OCI-LY7 (cell line): Measurements from ENCODE around the gene CBX2. TPM values are rescaled to one million over a fixed set of nuclear protein-coding genes. Genes with fewer than 3 reads are reported as not detected.

Source experiments
- BruUV-seq: library from RNA; stranded (reverse); fragments of 400-500 nt; replicated peaks from 2 replicates; lab custom pipeline; 2021; lab: Mats Ljungman, UMichigan
- CTCF ChIA-PET: fragments of 300-600 bp; sonication (Branson Sonifier 250); formaldehyde crosslinking; loops from one replicate; lab custom pipeline; 2022; ENCODE audit warnings: antibody characterized with exemption; ENCODE audit not compliant: unreplicated experiment; lab: Charles Lee
- POLR2A ChIA-PET: fragments of 300-600 bp; sonication (Branson Sonifier 250); formaldehyde crosslinking; loops from one replicate; lab custom pipeline; 2022; ENCODE audit warnings: antibody characterized with exemption; lab: Charles Lee
- DNase-seq: peaks from one replicate; pipeline ENCODE4 v3.0.0-alpha.2; 2015; ENCODE audit warnings: low spot score
- H2AFZ ChIP-seq: fragments of 200-600 bp; sonication (generic), shearing (Covaris generic); 2 replicates; pipeline ENCODE4 v1.6.1; 2014; ENCODE audit warnings: mild to moderate bottlenecking, antibody characterized with exemption, low read length, moderate library complexity
- H3K27ac ChIP-seq: fragments of 200-600 bp; sonication (generic); 2 replicates; pipeline ENCODE4 v1.5.1; 2014; ENCODE audit warnings: mixed run types, low read depth, mild to moderate bottlenecking, moderate library complexity, low read length, inconsistent platforms; ENCODE audit not compliant: poor library complexity, severe bottlenecking
- H3K36me3 ChIP-seq: fragments of 200-600 bp; sonication (generic); 2 replicates; pipeline ENCODE4 v1.6.1; 2014; ENCODE audit warnings: mild to moderate bottlenecking, antibody characterized with exemption, low read length, moderate library complexity, mixed read lengths; ENCODE audit not compliant: insufficient read depth
- H3K4me1 ChIP-seq: fragments of 200-600 bp; sonication (generic); 2 replicates; pipeline ENCODE4 v1.5.1; 2014; ENCODE audit warnings: mild to moderate bottlenecking, low read length; ENCODE audit not compliant: insufficient read depth, poor library complexity, severe bottlenecking
- H3K4me2 ChIP-seq: fragments of 200-600 bp; sonication (generic); 2 replicates; pipeline ENCODE4 v1.6.1; 2014; ENCODE audit warnings: mild to moderate bottlenecking, low read length
- H3K4me3 ChIP-seq: fragments of 200-600 bp; sonication (generic); 2 replicates; pipeline ENCODE4 v1.5.1; 2014; ENCODE audit warnings: mild to moderate bottlenecking, low read depth, low read length; ENCODE audit not compliant: poor library complexity, severe bottlenecking
- H3K79me2 ChIP-seq: fragments of 200-600 bp; sonication (generic); 2 replicates; pipeline ENCODE4 v1.6.1; 2016; ENCODE audit warnings: low read depth, mild to moderate bottlenecking, low read length, moderate library complexity, mixed read lengths; ENCODE audit not compliant: insufficient read depth
- H3K9me2 ChIP-seq: fragments of 200-600 bp; sonication (generic); 2 replicates; pipeline ENCODE4 v1.6.1; 2016; ENCODE audit warnings: mild to moderate bottlenecking, low read length, mixed read lengths; ENCODE audit not compliant: insufficient read depth
- H3K9me3 ChIP-seq: fragments of 200-600 bp; sonication (generic); 2 replicates; pipeline ENCODE4 v1.6.1; 2014; ENCODE audit warnings: mild to moderate bottlenecking, mixed run types, low read length, mixed read lengths
- H4K20me1 ChIP-seq: fragments of 200-600 bp; sonication (generic); 2 replicates; pipeline ENCODE4 v1.6.1; 2014; ENCODE audit warnings: mild to moderate bottlenecking, antibody characterized with exemption, low read length, moderate library complexity, mixed read lengths; ENCODE audit not compliant: insufficient read depth
- CTCF ChIP-seq: fragments of 200-600 bp; sonication (generic); conservative IDR thresholded peaks from 2 replicates; pipeline ENCODE4 v1.5.1; 2014; ENCODE audit warnings: mild to moderate bottlenecking, antibody characterized with exemption, low read length, moderate library complexity, mixed read lengths
- EZH2phosphoT487 ChIP-seq: fragments of 200-600 bp; sonication (generic); IDR thresholded peaks from 2 replicates; pipeline ENCODE4 v1.6.1; 2018; ENCODE audit warnings: low read depth, borderline replicate concordance, mild to moderate bottlenecking, mixed run types, antibody characterized with exemption, low read length, moderate library complexity, mixed read lengths
- intact Hi-C: fragments of 100-400 bp; cut with micrococcal nuclease; formaldehyde crosslinking; loops from one replicate; pipeline ENCODE4 v1.10.0; 2022; ENCODE audit not compliant: unreplicated experiment
- total RNA-seq, 2 experiments: library from RNA; depleted of rRNA in 1 of 2; stranded (reverse); fragments of >200 nt in 1 of 2; shearing (Covaris generic) in 1 of 2; gene quantifications; 2 replicates each; pipeline ENCODE4 v1.2.3, GENCODE V29; 2014 to 2022

Gene CBX2
- total RNA-seq, 2 experiments from 2014 or later = 27.9 to 29.9 TPM

GRCh38 chr17:79833110-79833450 is 55.1 kb downstream of the CBX2 start:
- intact Hi-C loops = no loop called here
- TF ChIP-seq CTCF = no peak
- no peak for TF ChIP-seq EZH2phosphoT487
- no peak overlapping the region for H3K4me2 ChIP-seq
- DNase-seq = no peak
- no TSS peak for BruUV-seq
- CTCF ChIA-PET = no interaction called here
- H4K20me1 ChIP-seq = peaks cover 9% of the 10 kb centered on the region; the same call in 1 of the 2 replicates
- no peaks in the 10 kb centered on the region for H3K9me3 ChIP-seq
- H3K36me3 ChIP-seq = peaks cover 54% of the 10 kb centered on the region
- H2AFZ ChIP-seq = no peak overlapping the region
- H3K4me1 ChIP-seq = peaks cover 35% of the 10 kb centered on the region
- no peak overlapping the region for H3K4me3 ChIP-seq
- POLR2A ChIA-PET = no interaction called here
- H3K79me2 ChIP-seq = peaks cover 33% of the 10 kb centered on the region
- no peak overlapping the region for H3K27ac ChIP-seq
- no peaks in the 10 kb centered on the region for H3K9me2 ChIP-seq

GRCh38 chr17:79833744-79834564 is 56.0 kb downstream of the CBX2 start:
- Histone ChIP-seq H3K9me2 (no peaks in the 10 kb centered on the region), H3K36me3 (peaks cover 59% of the 10 kb centered on the region), H3K79me2 (peaks cover 37% of the 10 kb centered on the region), H4K20me1 (peaks cover 13% of the 10 kb centered on the region; the same call in 1 of the 2 replicates), H3K4me2 (no peak overlapping the region), H3K4me1 (peaks cover 33% of the 10 kb centered on the region), H3K4me3 (no peak overlapping the region), H2AFZ (no peak overlapping the region), H3K27ac (no peak overlapping the region), H3K9me3 (no peaks in the 10 kb centered on the region)
- CTCF ChIA-PET = no interaction called here
- POLR2A ChIA-PET = interaction anchor here (0.6 kb wide), 1 partner anchor 37 kb away, joined by 3 read pairs; the partner anchor contains the start of gene CBX8
- TF ChIP-seq CTCF (no peak), EZH2phosphoT487 (no peak)
- no TSS peak for BruUV-seq
- intact Hi-C loops = no loop called here
- no peak for DNase-seq
